Measurements from ENCODE around the gene PFDN5. TPM values are rescaled to one million over a fixed set of nuclear protein-coding genes. Genes with fewer than 3 reads are reported as not detected.
A peak's percentile ranks its signal among the peaks of the same experiment; 100 is the strongest.
"Not testable (repeated sequence)": the region's sequence is repeated elsewhere in the genome, so short reads cannot be mapped to it uniquely, and the experiment has no call there.

Gene PFDN5
- total RNA-seq, 4 donors from 2014 or later = 522 to 562 (median 543) TPM

DNA sequence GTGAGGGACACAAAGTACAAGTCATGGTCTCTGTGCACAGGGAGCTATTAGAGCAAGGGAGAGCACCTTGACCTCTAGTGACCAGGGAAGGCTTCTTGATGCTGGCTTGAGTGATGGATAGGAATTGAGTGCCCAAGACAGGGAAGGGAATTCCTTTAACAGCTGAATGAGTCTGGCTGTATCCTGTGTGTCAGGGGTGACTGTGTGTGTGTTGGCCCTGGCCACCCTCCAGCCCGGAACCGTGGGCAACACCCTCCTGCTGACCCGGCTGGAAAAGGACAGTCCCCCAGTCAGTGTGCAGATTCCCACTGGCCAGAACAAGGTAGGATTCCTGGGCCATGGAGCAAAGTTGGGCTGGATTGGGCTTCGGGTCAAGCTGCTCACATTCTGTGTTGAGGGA is 5.5 kb upstream of the PFDN5 start:
- intact Hi-C loops (cut with DNase I; ENCODE audit: low total_unique reads) = loop anchor here (5.0 kb wide), 1 partner anchor 78 kb away; no protein-coding TSS in a partner anchor
- WGBS, 2 donors = 81 to 89% methylated on average over 4 of the region's 4 CpGs
- no peak overlapping the region for H3K4me3 ChIP-seq (ENCODE audit: low read depth, poor library complexity, severe bottlenecking)
- TF ChIP-seq, protein P1, sequence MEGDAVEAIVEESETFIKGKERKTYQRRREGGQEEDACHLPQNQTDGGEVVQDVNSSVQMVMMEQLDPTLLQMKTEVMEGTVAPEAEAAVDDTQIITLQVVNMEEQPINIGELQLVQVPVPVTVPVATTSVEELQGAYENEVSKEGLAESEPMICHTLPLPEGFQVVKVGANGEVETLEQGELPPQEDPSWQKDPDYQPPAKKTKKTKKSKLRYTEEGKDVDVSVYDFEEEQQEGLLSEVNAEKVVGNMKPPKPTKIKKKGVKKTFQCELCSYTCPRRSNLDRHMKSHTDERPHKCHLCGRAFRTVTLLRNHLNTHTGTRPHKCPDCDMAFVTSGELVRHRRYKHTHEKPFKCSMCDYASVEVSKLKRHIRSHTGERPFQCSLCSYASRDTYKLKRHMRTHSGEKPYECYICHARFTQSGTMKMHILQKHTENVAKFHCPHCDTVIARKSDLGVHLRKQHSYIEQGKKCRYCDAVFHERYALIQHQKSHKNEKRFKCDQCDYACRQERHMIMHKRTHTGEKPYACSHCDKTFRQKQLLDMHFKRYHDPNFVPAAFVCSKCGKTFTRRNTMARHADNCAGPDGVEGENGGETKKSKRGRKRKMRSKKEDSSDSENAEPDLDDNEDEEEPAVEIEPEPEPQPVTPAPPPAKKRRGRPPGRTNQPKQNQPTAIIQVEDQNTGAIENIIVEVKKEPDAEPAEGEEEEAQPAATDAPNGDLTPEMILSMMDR (IDR thresholded peaks at IDR 0.05) = no peak
- TF ChIP-seq POLR2A (IDR thresholded peaks at IDR 0.05) = no peak
- no peak for DNase-seq (ENCODE audit: low spot score in 2 of 2)

DNA sequence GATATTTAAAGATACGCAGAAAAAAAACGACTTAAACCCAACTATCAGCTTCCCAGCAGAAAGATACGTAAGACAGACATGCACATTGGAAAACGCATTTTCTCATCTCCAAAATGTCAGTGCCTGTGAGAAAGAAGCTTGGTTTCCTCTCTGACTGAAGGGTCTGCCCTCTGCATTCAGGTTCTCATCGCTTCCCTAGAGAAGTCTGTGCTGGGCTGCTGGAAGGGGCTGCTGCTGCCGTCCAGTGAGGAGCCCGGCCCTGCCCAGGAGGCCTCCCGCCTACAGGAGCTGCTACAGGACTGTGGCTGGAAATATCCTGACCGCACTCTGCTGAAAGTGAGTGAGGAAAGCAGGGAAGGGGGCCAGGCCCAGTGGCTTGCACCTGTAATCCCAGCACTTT is 4.7 kb upstream of the PFDN5 start:
- WGBS, 2 donors = 91 to 94% methylated on average over 9 of the region's 9 CpGs
- no peak for DNase-seq (ENCODE audit: low spot score in 2 of 2)
- intact Hi-C loops (cut with DNase I; ENCODE audit: low total_unique reads) = loop anchor here (5.0 kb wide), 1 partner anchor 78 kb away; no protein-coding TSS in a partner anchor
- TF ChIP-seq, protein P1 (IDR thresholded peaks at IDR 0.05) = no peak
- TF ChIP-seq POLR2A (IDR thresholded peaks at IDR 0.05) = no peak
- H3K4me3 ChIP-seq (ENCODE audit: low read depth, poor library complexity, severe bottlenecking) = no peak overlapping the region

DNA sequence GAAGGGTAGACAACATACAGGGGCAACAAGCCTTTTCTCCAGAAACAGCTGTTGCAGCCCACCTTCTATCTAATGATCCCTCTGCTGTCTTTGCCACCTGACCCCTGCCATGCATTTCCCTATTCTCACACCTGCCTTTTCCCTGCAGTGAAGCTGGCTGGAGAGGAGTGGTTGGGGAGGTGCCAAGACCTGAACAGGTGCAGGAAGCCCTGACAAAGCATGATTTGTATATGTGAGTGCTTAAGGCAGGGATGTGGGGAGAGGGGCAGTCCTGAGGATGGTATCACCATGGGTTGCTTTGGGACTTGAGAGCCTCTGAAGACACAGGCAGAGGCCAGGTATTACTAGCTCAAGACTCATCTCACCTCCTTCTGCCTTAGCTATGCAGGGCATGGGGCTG is 2.9 kb upstream of the PFDN5 start:
- TF ChIP-seq, protein P1 (IDR thresholded peaks at IDR 0.05) = no peak
- TF ChIP-seq POLR2A (IDR thresholded peaks at IDR 0.05) = no peak
- intact Hi-C loops (cut with DNase I; ENCODE audit: low total_unique reads) = loop anchor here (5.0 kb wide), 1 partner anchor 80 kb away; no protein-coding TSS in a partner anchor
- DNase-seq (ENCODE audit: low spot score in 2 of 2) = no peak
- H3K4me3 ChIP-seq (ENCODE audit: low read depth, poor library complexity, severe bottlenecking) = no peak overlapping the region

DNA sequence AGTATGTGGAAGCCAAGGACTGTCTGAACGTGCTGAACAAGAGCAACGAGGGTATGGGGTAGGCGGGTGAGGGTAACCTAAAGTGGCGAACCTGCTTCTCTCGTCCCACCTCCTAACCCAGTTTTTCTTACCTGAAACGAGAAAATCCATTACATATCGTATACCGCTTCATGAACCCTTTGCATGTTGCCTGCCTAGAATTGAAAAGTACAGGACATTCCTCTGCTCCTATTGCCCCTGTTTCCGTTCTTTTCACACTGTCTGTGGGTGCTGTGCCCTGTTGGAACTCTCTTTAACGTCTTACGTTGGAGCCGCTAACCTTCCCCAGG is 513 bp downstream of the PFDN5 start:
- 1% methylated on average over 12 of the region's 12 CpGs for WGBS, 2 donors
- DNase-seq (ENCODE audit: low spot score in 2 of 2) = no peak
- intact Hi-C loops (cut with DNase I; ENCODE audit: low total_unique reads) = no loop called here
- H3K4me3 ChIP-seq (ENCODE audit: low read depth, poor library complexity, severe bottlenecking) = peak overlapping the region; percentile 89
- no peak for TF ChIP-seq POLR2A (IDR thresholded peaks at IDR 0.05)
- TF ChIP-seq, protein P1 (IDR thresholded peaks at IDR 0.05) = no peak

DNA sequence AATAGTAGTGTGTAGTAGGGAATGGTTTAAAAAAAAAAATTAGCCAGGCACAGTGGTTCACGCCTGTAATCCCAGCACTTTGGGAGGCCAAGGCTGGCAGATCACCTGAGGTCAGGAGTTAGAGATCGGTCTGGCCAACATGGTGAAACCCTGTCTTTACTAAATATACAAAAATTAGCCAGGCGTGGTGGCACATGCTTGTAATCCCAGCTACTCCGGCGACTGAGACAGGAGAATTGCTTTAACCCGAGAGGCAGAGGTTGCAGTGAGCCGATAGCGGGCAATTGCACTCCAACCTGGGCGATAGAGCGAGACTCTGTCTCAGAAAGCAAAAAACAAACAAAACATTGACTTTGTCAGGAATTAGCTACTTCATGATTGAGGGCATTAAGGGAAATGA is 1.8 kb downstream of the PFDN5 start:
- WGBS, 2 donors = 92 to 94% methylated on average over 10 of the region's 10 CpGs
- intact Hi-C loops (cut with DNase I; ENCODE audit: low total_unique reads); H3K4me3 ChIP-seq (ENCODE audit: low read depth, poor library complexity, severe bottlenecking); DNase-seq (ENCODE audit: low spot score in 2 of 2): not testable (repeated sequence)

DNA sequence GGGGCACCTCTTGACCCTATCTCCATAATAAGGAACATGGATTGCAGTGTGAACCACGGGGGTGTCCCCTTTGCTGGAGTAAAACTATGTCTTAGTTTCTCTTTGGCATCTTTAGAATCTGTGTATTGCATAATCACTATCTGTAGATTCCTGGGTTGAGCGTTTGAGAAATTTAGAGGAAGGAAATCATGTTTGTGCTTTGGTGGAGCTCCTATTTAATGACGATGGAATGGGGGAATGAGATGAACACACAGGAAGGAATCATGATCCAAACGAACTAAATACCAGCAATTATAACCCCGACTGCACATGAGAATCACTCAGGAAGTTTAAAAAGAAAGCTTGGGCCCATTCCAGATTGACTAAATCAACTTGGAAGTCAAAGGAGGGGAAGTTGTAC is 2.8 kb downstream of the PFDN5 start:
- no peak overlapping the region for H3K4me3 ChIP-seq (ENCODE audit: low read depth, poor library complexity, severe bottlenecking)
- 42 to 61% methylated on average over 5 of the region's 5 CpGs for WGBS, 2 donors
- no peak for DNase-seq (ENCODE audit: low spot score in 2 of 2)
- intact Hi-C loops (cut with DNase I; ENCODE audit: low total_unique reads) = no loop called here
- TF ChIP-seq POLR2A (IDR thresholded peaks at IDR 0.05) = no peak
- TF ChIP-seq, protein P1 (IDR thresholded peaks at IDR 0.05) = no peak
